GM06990 (cell line): ENCODE data around the gene CSTB.

ENCODE experiments used
- DNase-seq: peaks from one replicate; pipeline ENCODE4 v3.0.0-alpha.2; 2011; ENCODE audit not compliant: insufficient read length; ENCODE audit errors: extremely low read depth
- H3K27me3 ChIP-seq: replicated peaks from 2 replicates; pipeline ENCODE4 v1.6.0; 2011; ENCODE audit warnings: low read length; ENCODE audit not compliant: control insufficient read depth, insufficient read depth
- H3K36me3 ChIP-seq: 2 replicates; pipeline ENCODE4 v1.5.1; 2011; ENCODE audit warnings: low read length; ENCODE audit not compliant: control insufficient read depth, insufficient read depth
- H3K4me3 ChIP-seq: replicated peaks from 2 replicates; pipeline ENCODE4 v1.5.1; 2011; ENCODE audit warnings: low read depth, mild to moderate bottlenecking, control low read depth, low read length
- TF ChIP-seq, protein P1 (sequence below): IDR thresholded peaks from 2 replicates; pipeline ENCODE4 v1.5.1; 2011; ENCODE audit warnings: low read length, control low read depth, mild to moderate bottlenecking, inconsistent platforms; ENCODE audit not compliant: insufficient read depth, poor library complexity, severe bottlenecking

Gene CSTB

DNA sequence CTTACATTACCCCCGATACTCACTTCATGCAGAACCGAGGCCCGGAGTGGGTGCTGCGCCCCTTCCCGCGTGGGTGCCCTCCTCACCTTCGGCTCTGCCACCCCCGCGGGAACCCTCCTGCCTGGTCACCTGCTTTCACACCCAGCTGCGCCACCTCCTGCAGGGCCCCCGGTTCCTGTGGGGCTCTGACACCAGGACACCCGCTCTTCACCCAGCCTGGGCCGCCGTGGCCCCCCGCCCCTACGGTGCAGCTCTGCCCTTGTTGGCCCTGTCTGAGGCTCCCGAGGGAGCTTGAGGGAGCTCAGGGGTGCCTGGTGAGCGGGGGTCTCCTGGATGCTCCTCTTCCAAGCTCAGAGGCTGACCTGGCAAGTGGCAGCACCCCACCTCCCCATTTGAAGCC is 32.3 kb upstream of the CSTB start:
- Histone ChIP-seq H3K4me3 (no peak overlapping the region), H3K27me3 (no peaks in the 10 kb centered on the region), H3K36me3 (peaks cover 9% of the 10 kb centered on the region)
- TF ChIP-seq, protein P1, sequence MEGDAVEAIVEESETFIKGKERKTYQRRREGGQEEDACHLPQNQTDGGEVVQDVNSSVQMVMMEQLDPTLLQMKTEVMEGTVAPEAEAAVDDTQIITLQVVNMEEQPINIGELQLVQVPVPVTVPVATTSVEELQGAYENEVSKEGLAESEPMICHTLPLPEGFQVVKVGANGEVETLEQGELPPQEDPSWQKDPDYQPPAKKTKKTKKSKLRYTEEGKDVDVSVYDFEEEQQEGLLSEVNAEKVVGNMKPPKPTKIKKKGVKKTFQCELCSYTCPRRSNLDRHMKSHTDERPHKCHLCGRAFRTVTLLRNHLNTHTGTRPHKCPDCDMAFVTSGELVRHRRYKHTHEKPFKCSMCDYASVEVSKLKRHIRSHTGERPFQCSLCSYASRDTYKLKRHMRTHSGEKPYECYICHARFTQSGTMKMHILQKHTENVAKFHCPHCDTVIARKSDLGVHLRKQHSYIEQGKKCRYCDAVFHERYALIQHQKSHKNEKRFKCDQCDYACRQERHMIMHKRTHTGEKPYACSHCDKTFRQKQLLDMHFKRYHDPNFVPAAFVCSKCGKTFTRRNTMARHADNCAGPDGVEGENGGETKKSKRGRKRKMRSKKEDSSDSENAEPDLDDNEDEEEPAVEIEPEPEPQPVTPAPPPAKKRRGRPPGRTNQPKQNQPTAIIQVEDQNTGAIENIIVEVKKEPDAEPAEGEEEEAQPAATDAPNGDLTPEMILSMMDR: no peak
- no peak for DNase-seq

DNA sequence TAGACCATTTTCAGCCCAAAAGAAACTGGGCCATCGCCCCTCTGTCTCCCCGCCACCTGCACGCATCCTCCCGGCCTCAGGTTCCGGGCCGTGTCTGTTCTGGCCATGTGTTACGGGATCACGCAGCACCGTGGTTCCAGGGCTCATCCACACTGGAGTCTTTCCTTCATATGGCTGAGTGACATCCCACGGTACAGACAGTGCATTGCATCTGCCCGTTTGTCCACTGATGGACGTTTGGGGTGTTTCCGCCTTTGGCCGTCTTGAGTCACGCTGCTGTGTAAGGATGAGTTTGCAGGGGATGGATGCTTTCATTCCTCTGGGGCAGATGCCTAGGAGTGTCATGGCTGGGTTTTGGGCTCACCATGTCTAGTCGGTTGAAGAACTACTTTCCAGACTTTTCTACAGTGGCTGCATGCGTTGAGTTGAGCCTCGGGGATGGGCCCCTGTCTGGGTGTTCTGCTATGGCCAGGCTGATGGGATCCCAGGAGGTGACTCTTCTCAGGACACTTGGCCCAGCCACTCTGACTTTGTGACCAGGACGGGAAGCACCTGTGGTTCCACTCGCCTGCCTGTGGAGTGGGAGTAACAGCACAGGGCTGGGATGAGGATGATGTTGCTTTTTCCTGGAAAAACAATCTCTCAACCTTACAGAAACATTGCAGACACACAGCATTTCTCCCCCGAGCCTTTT is 30.1 kb upstream of the CSTB start:
- DNase-seq: no peak
- H3K36me3 ChIP-seq: peaks cover 28% of the 10 kb centered on the region
- no peaks in the 10 kb centered on the region for H3K27me3 ChIP-seq
- TF ChIP-seq, protein P1: no peak
- no peak overlapping the region for H3K4me3 ChIP-seq

DNA sequence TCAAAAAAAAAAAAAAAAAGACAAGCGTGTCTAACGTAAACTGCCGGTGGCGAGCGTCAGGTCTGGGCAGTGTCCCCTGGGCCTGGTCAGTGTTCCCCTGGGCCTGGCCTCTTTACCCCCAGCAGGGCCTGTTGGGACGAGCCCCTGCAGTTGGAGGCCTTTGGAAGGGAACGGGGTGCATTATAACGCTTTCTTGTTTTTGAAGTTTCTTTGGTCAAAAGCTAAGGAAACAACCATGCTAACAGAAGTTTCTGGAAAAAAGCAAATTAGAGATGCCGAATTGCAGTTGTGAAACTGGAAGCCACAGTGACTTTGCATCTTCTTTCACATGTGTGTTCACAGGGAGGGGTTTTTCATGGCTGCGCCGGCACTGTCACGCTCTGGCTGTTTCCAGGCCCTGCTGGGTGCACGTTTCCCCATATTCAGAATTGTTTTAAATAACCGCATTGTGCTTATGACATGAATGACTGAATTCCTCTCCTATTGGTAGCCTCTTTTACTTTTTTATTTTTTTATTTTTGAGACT is 29.2 kb upstream of the CSTB start:
- Histone ChIP-seq H3K4me3 (no peak overlapping the region), H3K27me3 (no peaks in the 10 kb centered on the region), H3K36me3 (peaks cover 34% of the 10 kb centered on the region)
- DNase-seq: peak; percentile 89
- TF ChIP-seq, protein P1: no peak

DNA sequence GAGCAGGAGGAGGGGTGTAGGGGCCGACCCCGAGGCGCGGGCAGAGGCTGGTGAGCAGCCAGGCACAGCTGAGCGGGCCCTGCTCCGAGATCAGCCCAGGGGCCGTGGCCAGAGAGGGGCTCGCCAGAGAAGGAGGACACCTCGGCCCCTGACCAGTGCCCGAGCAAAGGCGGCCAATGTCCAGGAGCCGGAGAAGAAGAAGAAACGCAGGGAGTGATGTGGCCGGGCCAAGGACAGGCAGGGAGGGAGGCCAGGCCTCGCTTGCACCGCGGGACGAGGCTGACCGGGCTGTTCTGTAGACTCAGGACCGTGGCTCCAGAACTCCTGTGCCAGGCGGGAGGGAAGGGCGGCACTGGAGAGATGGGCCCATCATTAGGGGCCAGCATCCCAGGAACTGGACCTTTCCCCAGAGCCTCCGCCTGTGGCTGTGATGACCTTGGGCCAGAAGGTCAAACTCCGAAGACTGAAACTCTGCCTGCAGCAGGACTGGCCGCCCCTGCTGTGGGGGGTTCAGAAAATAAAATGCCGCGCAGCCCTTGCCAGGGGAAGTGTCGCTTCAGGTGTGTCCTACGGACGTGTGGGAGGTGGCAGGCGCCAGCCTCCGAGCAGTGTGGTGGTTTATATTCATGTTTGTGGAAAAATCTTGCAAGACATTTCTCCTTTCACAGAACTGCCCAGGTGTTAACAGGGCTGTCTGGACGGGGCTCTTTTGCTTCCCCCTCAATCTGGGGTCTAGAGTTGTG is 27.6 kb upstream of the CSTB start:
- H3K27me3 ChIP-seq: no peaks in the 10 kb centered on the region
- H3K4me3 ChIP-seq: no peak overlapping the region
- TF ChIP-seq, protein P1: no peak
- no peak for DNase-seq
- H3K36me3 ChIP-seq: peaks cover 44% of the 10 kb centered on the region

DNA sequence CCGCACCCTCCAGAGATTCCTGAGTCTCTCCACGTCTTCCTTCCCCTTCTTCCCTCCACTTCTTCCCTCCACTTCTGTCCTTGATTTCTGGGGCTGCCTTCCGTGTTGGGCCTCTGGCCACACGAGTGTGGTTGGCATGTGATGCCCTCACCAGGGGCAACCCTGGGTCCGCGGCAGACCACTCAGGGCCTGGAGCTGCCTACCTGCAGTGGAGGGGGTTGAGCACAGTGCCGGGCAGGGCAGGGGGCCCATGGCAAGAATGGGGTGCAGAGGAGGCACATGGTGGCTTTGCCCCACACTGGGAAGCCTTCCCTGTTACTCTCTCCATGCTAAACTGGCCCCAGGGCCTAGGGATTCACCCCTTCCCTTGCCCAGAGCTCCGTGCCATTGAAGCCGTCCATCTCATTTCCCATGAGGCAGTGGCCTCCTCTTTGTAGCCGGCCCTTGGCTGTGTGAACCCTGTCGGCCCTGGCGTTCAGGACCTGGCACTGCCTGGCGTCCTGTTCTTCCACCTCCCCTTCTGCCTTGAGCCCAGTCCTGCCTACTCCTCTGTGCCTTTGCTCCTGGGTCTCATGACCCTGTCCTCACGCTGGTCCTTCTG is 26.7 kb upstream of the CSTB start:
- TF ChIP-seq, protein P1: no peak
- no peak overlapping the region for H3K4me3 ChIP-seq
- H3K27me3 ChIP-seq: no peaks in the 10 kb centered on the region
- no peak for DNase-seq
- peaks cover 50% of the 10 kb centered on the region for H3K36me3 ChIP-seq
